Naive thymus-derived CD4-positive, alpha-beta T cell (primary cell): ENCODE measurements around the gene MACF1. TPM values are rescaled to one million over a fixed set of nuclear protein-coding genes. Genes with fewer than 3 reads are reported as not detected.
A peak's percentile ranks its signal among the peaks of the same experiment; 100 is the strongest.

Source experiments
- ATAC-seq: fragments of 150-1000 bp; cut with Tn5 transposase; 2 replicates; pipeline ENCODE4 v1.10.0; 2021; ENCODE audit warnings: mild to moderate bottlenecking, moderate library complexity
- CTCF ChIA-PET: fragments of 350-600 bp; sonication (Branson Sonifier 250); formaldehyde crosslinking; loops from one replicate; lab custom pipeline; 2021; ENCODE audit warnings: antibody characterized with exemption; lab: Charles Lee
- POLR2A ChIA-PET: fragments of 350-600 bp; sonication (Branson Sonifier 250); formaldehyde crosslinking; loops from one replicate; lab custom pipeline; 2021; ENCODE audit warnings: antibody characterized with exemption, inconsistent platforms; lab: Charles Lee
- DNase-seq, 9 donors: peaks; one replicate each; pipeline versions ENCODE4 v3.0.0 to v3.0.0-alpha.2; 2020 to 2022; ENCODE audit warnings: mixed read lengths in 1 of 9
- H3K27ac ChIP-seq: one replicate; pipeline ENCODE4 v1.7.0; 2013; ENCODE audit warnings: mild to moderate bottlenecking, low read depth, low read length, moderate library complexity
- H3K27me3 ChIP-seq, 2 donors: one replicate each; pipeline ENCODE4 v1.7.0; 2013; ENCODE audit warnings: low read length in 2 of 2, mild to moderate bottlenecking in 2 of 2, moderate library complexity in 2 of 2; ENCODE audit not compliant: control insufficient read depth in 2 of 2, insufficient read depth in 2 of 2
- H3K36me3 ChIP-seq, 3 experiments: 1 replicate in 2 of 3; 2 replicates in 1 of 3; pipeline ENCODE4 v1.7.0; 2013; ENCODE audit warnings: low read length in 3 of 3, mild to moderate bottlenecking in 3 of 3, moderate library complexity in 1 of 3; ENCODE audit not compliant: insufficient read depth in 3 of 3, control insufficient read depth in 2 of 3
- H3K4me1 ChIP-seq, 2 donors: one replicate each; pipeline ENCODE4 v1.7.0; 2013; ENCODE audit warnings: low read length in 2 of 2, mild to moderate bottlenecking in 2 of 2, moderate library complexity in 1 of 2; ENCODE audit not compliant: control insufficient read depth in 2 of 2, insufficient read depth in 2 of 2
- H3K4me3 ChIP-seq: 2 replicates; pipeline ENCODE4 v1.7.0; 2013; ENCODE audit warnings: mild to moderate bottlenecking, low read length
- H3K9me3 ChIP-seq, 3 experiments: 1 replicate in 2 of 3; 2 replicates in 1 of 3; pipeline ENCODE4 v1.7.0; 2013; ENCODE audit warnings: low read length in 3 of 3; ENCODE audit not compliant: control insufficient read depth in 2 of 3
- H3K27ac Mint-ChIP-seq, 9 donors: one replicate each; pipeline ENCODE4 v1.8.0; 2020 to 2022; ENCODE audit warnings: mixed read lengths in 9 of 9, mild to moderate bottlenecking in 8 of 9, moderate library complexity in 5 of 9, inconsistent platforms in 2 of 9
- H3K27me3 Mint-ChIP-seq, 5 donors: one replicate each; pipeline ENCODE4 v1.8.0; 2021 to 2022; ENCODE audit warnings: mixed read lengths in 5 of 5, mild to moderate bottlenecking in 1 of 5
- H3K36me3 Mint-ChIP-seq, 5 donors: one replicate each; pipeline ENCODE4 v1.8.0; 2020 to 2022; ENCODE audit warnings: mixed read lengths in 5 of 5, mild to moderate bottlenecking in 3 of 5, inconsistent platforms in 1 of 5
- H3K4me1 Mint-ChIP-seq, 7 donors: one replicate each; pipeline ENCODE4 v1.8.0; 2020 to 2022; ENCODE audit warnings: mixed read lengths in 7 of 7, mild to moderate bottlenecking in 3 of 7, inconsistent platforms in 1 of 7
- H3K4me3 Mint-ChIP-seq, 10 donors: one replicate each; pipeline ENCODE4 v1.8.0; 2020 to 2022; ENCODE audit warnings: mild to moderate bottlenecking in 10 of 10, mixed read lengths in 10 of 10, moderate library complexity in 6 of 10, inconsistent platforms in 2 of 10
- H3K9me3 Mint-ChIP-seq, 11 donors: one replicate each; pipeline ENCODE4 v1.8.0; 2020 to 2022; ENCODE audit warnings: mixed read lengths in 11 of 11, mild to moderate bottlenecking in 4 of 11, inconsistent platforms in 1 of 11, moderate library complexity in 1 of 11
- intact Hi-C, 2 donors: fragments of 100-400 bp; cut with micrococcal nuclease; formaldehyde crosslinking; loops; one replicate each; pipeline ENCODE4 v1.15.1; 2023
- polyA plus RNA-seq, 2 donors: library from polyadenylated mRNA; unstranded; fragments of 300-500 nt; fragmentation: Illumina TruSeq; gene quantifications; one replicate each; pipeline ENCODE4 v1.2.3, GENCODE V29; 2021
- total RNA-seq, 6 experiments: library from RNA in 5 of 6; stranded (reverse) in 5 of 6; gene quantifications; 1 replicate in 5 of 6; 2 replicates in 1 of 6; pipeline ENCODE4 v1.2.3 and lab custom pipeline; 2021 to 2026

MACF1 gene
- total and polyA plus RNA-seq, 7 experiments from 2014 or later, result 21.2 to 409 (median 288) TPM

- no peak overlapping the region for H3K4me3 Mint-ChIP-seq
- Histone ChIP-seq H3K4me1 (no peaks in the 10 kb centered on the region), H3K36me3 (peaks cover 7 to 93% (median 65%) of the 10 kb centered on the region in 3 experiments), H3K4me3 (no peak overlapping the region), H3K27me3 (no peaks in the 10 kb centered on the region), H3K27ac (no peak overlapping the region), H3K9me3 (no peaks in the 10 kb centered on the region)
- peak overlapping the region in 5 of 9 donors; percentile 3 to 75 (median 12) for H3K27ac Mint-ChIP-seq
- H3K27me3 Mint-ChIP-seq, result no peaks in the 10 kb centered on the region
- peaks cover 21 to 74% (median 33%) of the 10 kb centered on the region in 5 donors for H3K36me3 Mint-ChIP-seq
- DNase-seq, result no peak
- H3K4me1 Mint-ChIP-seq, result peaks cover 0 to 6% (median 0%) of the 10 kb centered on the region in 7 donors
- intact Hi-C loops, result no loop called here
- no peaks in the 10 kb centered on the region for H3K9me3 Mint-ChIP-seq
- CTCF ChIA-PET, result no interaction called here
- ATAC-seq, result no peak
- POLR2A ChIA-PET, result interaction anchor here (0.5 to 1.2 kb wide), 2 partner anchors 9 to 989 kb away, joined by 3 read pairs; no protein-coding TSS in a partner anchor
Measured at GRCh38 chr1:39431927-39432326, 227.4 kb downstream of the MACF1 start.

- Mint-ChIP-seq H3K9me3 (no peaks in the 10 kb centered on the region), H3K27ac (peak overlapping the region in 4 of 9 donors; percentile 1 to 50 (median 10)), H3K36me3 (peaks cover 21 to 64% (median 28%) of the 10 kb centered on the region in 5 donors), H3K4me3 (no peak overlapping the region), H3K27me3 (no peaks in the 10 kb centered on the region), H3K4me1 (peaks cover 0 to 6% (median 0%) of the 10 kb centered on the region in 7 donors)
- ATAC-seq (no peak), DNase-seq (no peak)
- no peaks in the 10 kb centered on the region for H3K4me1 ChIP-seq
- ChIA-PET POLR2A (interaction anchor here (1.1 kb wide), 1 partner anchor 124 kb away, joined by 4 read pairs; no protein-coding TSS in a partner anchor), CTCF (interaction anchor here (0.6 kb wide), 1 partner anchor 116 kb away, joined by 3 read pairs; no protein-coding TSS in a partner anchor)
- no peak overlapping the region for H3K4me3 ChIP-seq
- peaks cover 3 to 86% (median 55%) of the 10 kb centered on the region in 3 experiments for H3K36me3 ChIP-seq
- intact Hi-C loops, result no loop called here
- no peaks in the 10 kb centered on the region for H3K9me3 ChIP-seq
- H3K27me3 ChIP-seq, result no peaks in the 10 kb centered on the region
- no peak overlapping the region for H3K27ac ChIP-seq
Measured at GRCh38 chr1:39434797-39435395, 230.4 kb downstream of the MACF1 start.

DNA sequence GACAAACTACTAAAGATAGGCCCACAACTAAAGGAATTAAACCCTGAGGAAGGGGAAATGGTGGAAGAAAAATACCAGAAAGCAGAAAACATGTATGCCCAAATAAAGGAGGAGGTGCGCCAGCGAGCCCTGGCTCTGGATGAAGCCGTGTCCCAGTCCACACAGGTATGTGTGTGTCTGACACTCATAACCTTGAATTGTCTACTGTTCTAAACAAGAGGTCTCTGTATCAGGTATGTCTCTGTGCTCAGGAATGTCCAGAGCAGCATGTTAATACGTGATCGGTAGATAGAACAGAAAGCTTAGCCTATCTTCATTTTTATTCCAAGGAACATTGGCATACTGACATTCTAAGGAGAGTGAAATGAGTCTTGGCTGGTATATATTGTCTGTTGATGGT, 231.1 kb downstream of the MACF1 start:
- POLR2A ChIA-PET, result interaction anchor here (1.1 kb wide), 1 partner anchor 124 kb away, joined by 4 read pairs; no protein-coding TSS in a partner anchor
- H3K27ac Mint-ChIP-seq, result peak overlapping the region in 3 of 9 donors; percentile 19 to 50 (median 28)
- no peak overlapping the region for H3K4me3 Mint-ChIP-seq
- ATAC-seq, result no peak
- H3K27me3 Mint-ChIP-seq, result no peaks in the 10 kb centered on the region
- H3K36me3 Mint-ChIP-seq, result peaks cover 17 to 62% (median 28%) of the 10 kb centered on the region in 5 donors
- peaks cover 0 to 6% (median 0%) of the 10 kb centered on the region in 7 donors for H3K4me1 Mint-ChIP-seq
- peaks cover 3 to 86% (median 53%) of the 10 kb centered on the region in 3 experiments for H3K36me3 ChIP-seq
- H3K9me3 Mint-ChIP-seq, result no peaks in the 10 kb centered on the region
- H3K27ac ChIP-seq, result no peak overlapping the region
- intact Hi-C loops, result no loop called here
- no peaks in the 10 kb centered on the region for H3K27me3 ChIP-seq
- no peaks in the 10 kb centered on the region for H3K9me3 ChIP-seq
- H3K4me3 ChIP-seq, result no peak overlapping the region
- H3K4me1 ChIP-seq, result no peaks in the 10 kb centered on the region
- CTCF ChIA-PET, result no interaction called here
- no peak for DNase-seq

DNA sequence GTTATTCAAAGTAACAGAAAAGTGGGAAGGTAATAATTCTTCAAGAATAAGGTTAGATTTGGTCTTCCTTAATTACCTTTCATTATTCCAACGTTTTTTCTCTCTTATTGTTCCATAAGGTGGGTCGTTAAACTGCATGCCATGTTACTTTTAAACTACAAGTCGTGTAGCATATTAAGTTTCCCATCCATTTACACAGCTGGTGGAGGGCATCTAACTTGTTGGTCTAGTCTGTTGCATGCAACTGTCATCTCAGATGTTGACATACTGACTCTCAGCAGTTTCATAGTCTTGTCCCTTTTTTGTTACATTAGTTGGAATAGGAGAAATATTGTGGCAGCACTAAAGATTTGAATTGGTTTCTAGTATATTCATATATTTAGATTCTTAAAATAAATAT, 232.3 kb downstream of the MACF1 start:
- ChIA-PET CTCF (no interaction called here), POLR2A (no interaction called here)
- Mint-ChIP-seq H3K4me3 (no peak overlapping the region), H3K4me1 (peaks cover 0 to 6% (median 0%) of the 10 kb centered on the region in 7 donors), H3K27ac (peak overlapping the region in 2 of 9 donors; percentile 28 to 70), H3K36me3 (peaks cover 22 to 60% (median 31%) of the 10 kb centered on the region in 5 donors), H3K9me3 (no peaks in the 10 kb centered on the region), H3K27me3 (no peaks in the 10 kb centered on the region)
- Histone ChIP-seq H3K4me3 (no peak overlapping the region), H3K9me3 (no peaks in the 10 kb centered on the region), H3K27ac (no peak overlapping the region), H3K36me3 (peaks cover 4 to 85% (median 56%) of the 10 kb centered on the region in 3 experiments), H3K27me3 (no peaks in the 10 kb centered on the region), H3K4me1 (no peaks in the 10 kb centered on the region)
- intact Hi-C loops, result no loop called here
- ATAC-seq (no peak), DNase-seq (no peak)

DNA sequence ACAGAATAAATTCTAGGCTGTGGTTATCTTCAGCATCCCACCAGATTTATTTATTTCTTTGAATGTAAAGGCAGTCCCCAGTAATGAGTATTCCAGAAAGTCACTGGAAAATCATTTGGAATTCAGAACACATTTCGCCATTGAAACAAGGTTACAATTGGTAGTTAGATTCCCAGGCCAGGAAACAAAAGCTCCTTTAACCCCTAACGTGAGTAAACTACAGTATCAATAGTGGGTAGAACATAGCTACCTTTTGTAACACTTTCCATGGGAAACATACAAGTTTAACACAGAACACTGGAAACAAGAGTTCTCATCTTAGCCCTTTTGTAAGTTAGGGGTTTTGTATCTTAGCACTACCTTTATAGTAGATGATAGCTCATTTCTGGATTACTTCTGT, 233.5 kb downstream of the MACF1 start:
- H3K36me3 Mint-ChIP-seq, result peaks cover 29 to 62% (median 37%) of the 10 kb centered on the region in 5 donors
- H3K27me3 Mint-ChIP-seq, result no peaks in the 10 kb centered on the region
- H3K9me3 Mint-ChIP-seq, result no peaks in the 10 kb centered on the region
- CTCF ChIA-PET, result interaction anchor here (0.6 kb wide), 1 partner anchor 336 kb away, joined by 3 read pairs; no protein-coding TSS in a partner anchor
- POLR2A ChIA-PET, result no interaction called here
- Histone ChIP-seq H3K4me1 (no peaks in the 10 kb centered on the region), H3K36me3 (peaks cover 15 to 85% (median 58%) of the 10 kb centered on the region in 3 experiments), H3K27ac (no peak overlapping the region), H3K4me3 (no peak overlapping the region), H3K27me3 (no peaks in the 10 kb centered on the region), H3K9me3 (no peaks in the 10 kb centered on the region)
- DNase-seq, result no peak
- H3K4me3 Mint-ChIP-seq, result no peak overlapping the region
- H3K27ac Mint-ChIP-seq, result peak overlapping the region in 2 of 9 donors; percentile 13 to 37
- H3K4me1 Mint-ChIP-seq, result peaks cover 0 to 6% (median 0%) of the 10 kb centered on the region in 7 donors
- intact Hi-C loops, result no loop called here
- no peak for ATAC-seq

GRCh38 chr1:39440856-39441255, 236.4 kb downstream of the MACF1 start:
- peak overlapping the region in 6 of 9 donors; percentile 1 to 34 (median 18) for H3K27ac Mint-ChIP-seq
- H3K4me3 Mint-ChIP-seq, result no peak overlapping the region
- Histone ChIP-seq H3K9me3 (no peaks in the 10 kb centered on the region), H3K36me3 (peaks cover 22 to 88% (median 71%) of the 10 kb centered on the region in 3 experiments), H3K4me3 (no peak overlapping the region), H3K4me1 (no peaks in the 10 kb centered on the region), H3K27ac (no peak overlapping the region), H3K27me3 (no peaks in the 10 kb centered on the region)
- no peak for DNase-seq
- no peak for ATAC-seq
- peaks cover 31 to 64% (median 43%) of the 10 kb centered on the region in 5 donors for H3K36me3 Mint-ChIP-seq
- CTCF ChIA-PET, result interaction anchor here (1.8 kb wide), 1 partner anchor 16 kb away, joined by 7 read pairs; no protein-coding TSS in a partner anchor
- peaks cover 0 to 1% (median 0%) of the 10 kb centered on the region in 7 donors for H3K4me1 Mint-ChIP-seq
- H3K27me3 Mint-ChIP-seq, result no peaks in the 10 kb centered on the region
- POLR2A ChIA-PET, result interaction anchor here (0.6 to 1.4 kb wide), 2 partner anchors 8 to 9 kb away, joined by 3 to 4 read pairs; no protein-coding TSS in a partner anchor
- no peaks in the 10 kb centered on the region for H3K9me3 Mint-ChIP-seq
- intact Hi-C loops, result no loop called here
